Muscle layer of colon (tissue), 2 donors: ENCODE results near the gene RAB23.
"Not testable (repeated sequence)": the region's sequence is repeated elsewhere in the genome, so short reads cannot be mapped to it uniquely, and the experiment has no call there.

Source experiments
- H3K27ac ChIP-seq: one replicate; pipeline ENCODE4 v1.7.0; 2013; ENCODE audit warnings: low read depth, mild to moderate bottlenecking, low read length, moderate library complexity
- H3K27me3 ChIP-seq, 2 donors: one replicate each; pipeline ENCODE4 v1.7.0; 2013; ENCODE audit warnings: low read length in 2 of 2, mild to moderate bottlenecking in 2 of 2; ENCODE audit not compliant: insufficient read depth in 2 of 2, control insufficient read depth in 1 of 2
- H3K36me3 ChIP-seq: one replicate; pipeline ENCODE4 v1.7.0; 2013; ENCODE audit warnings: mild to moderate bottlenecking, low read length; ENCODE audit not compliant: insufficient read depth
- H3K4me1 ChIP-seq: one replicate; pipeline ENCODE4 v1.7.0; 2013; ENCODE audit warnings: mild to moderate bottlenecking, low read length; ENCODE audit not compliant: insufficient read depth
- H3K4me3 ChIP-seq, 2 donors: one replicate each; pipeline ENCODE4 v1.7.0; 2013; ENCODE audit warnings: low read length in 2 of 2, low read depth in 1 of 2, mild to moderate bottlenecking in 1 of 2, moderate library complexity in 1 of 2
- H3K9ac ChIP-seq: one replicate; pipeline ENCODE4 v1.7.0; 2013; ENCODE audit warnings: low read length
- H3K9me3 ChIP-seq: one replicate; pipeline ENCODE4 v1.7.0; 2013; ENCODE audit warnings: mild to moderate bottlenecking, low read length
- donor health status: abdominal sarcoma.
- donor health status: Adenocarcinoma of cecum.

RAB23 gene

DNA sequence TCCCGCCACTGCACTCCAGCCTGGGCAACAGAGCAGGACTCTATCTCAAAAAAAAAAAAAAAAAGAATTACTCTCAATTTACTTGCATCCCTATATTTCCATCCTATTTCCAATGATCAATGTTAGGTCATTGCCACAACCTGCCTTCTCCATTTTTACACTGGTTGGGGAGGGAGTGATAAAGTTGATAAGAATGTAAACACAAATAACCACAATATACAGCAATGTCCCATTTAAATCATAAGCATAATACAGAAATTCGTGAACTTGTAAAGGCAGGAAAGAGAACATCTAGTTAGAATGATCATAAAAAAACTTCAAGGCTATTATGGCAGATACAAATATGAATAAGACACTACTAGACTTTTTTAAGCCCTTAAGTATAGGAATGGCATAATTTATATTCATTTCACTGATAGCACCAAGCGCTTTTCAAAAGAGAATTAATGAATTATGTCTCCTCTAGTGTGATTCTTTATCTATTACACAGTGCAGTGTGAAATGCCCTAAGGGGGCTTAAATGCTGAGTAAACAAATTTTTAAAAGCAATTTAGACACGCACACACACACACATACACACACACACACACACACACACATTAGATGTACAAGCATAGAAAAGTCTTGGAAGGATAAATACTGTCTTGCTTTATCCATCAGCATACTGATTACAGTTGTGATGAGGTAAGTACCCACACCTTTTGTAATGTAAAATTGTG, 33.5 kb upstream of the RAB23 start:
- no peak overlapping the region for H3K9ac ChIP-seq
- H3K4me3 ChIP-seq: no peak overlapping the region
- H3K27me3 ChIP-seq: no peaks in the 10 kb centered on the region
- peak overlapping the region; percentile 66 for H3K27ac ChIP-seq
- peaks cover 69% of the 10 kb centered on the region for H3K4me1 ChIP-seq
- no peaks in the 10 kb centered on the region for H3K9me3 ChIP-seq
- no peaks in the 10 kb centered on the region for H3K36me3 ChIP-seq

DNA sequence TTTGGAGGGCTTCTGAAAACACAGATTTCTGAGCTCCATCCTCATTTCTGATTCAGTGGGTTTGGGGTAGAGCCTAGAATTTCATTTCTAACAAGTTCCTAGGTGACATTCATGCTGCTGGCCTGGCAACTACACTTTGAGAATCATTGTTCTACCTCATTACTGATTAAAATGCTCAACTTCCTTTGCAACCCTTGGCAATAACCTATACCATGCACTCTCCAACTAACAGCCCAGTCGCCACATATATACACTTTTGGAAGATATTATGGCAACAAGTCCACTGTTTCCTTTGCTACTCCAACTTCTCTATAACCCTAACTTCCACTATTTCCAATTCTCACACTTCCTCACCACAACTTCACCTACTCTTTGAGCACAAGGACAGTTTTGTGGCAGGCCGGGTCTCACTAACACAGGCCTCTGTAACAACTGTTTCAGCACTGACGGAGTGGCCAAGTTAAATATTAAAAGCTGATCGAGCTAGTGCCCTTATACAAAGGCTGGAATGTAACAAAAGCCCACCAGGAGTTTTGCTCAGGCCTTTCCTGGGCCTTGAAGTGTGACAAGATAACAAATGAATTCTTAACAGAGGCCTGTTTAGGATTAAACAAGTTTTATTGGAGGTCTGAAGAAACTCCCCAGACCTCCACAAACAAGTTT, 32.1 kb upstream of the RAB23 start:
- peak overlapping the region; percentile 92 for H3K27ac ChIP-seq
- no peaks in the 10 kb centered on the region for H3K36me3 ChIP-seq
- no peaks in the 10 kb centered on the region for H3K9me3 ChIP-seq
- no peak overlapping the region for H3K4me3 ChIP-seq
- peaks cover 62% of the 10 kb centered on the region for H3K4me1 ChIP-seq
- H3K27me3 ChIP-seq: no peaks in the 10 kb centered on the region
- H3K9ac ChIP-seq: no peak overlapping the region

GRCh38 chr6:57252975-57253374, 30.9 kb upstream of the RAB23 start:
- Histone ChIP-seq H3K27me3 (no peaks in the 10 kb centered on the region), H3K9ac (no peak overlapping the region), H3K27ac (peak overlapping the region; percentile 92), H3K4me1 (peaks cover 61% of the 10 kb centered on the region), H3K4me3 (no peak overlapping the region), H3K9me3 (no peaks in the 10 kb centered on the region), H3K36me3 (no peaks in the 10 kb centered on the region)

- H3K4me1 ChIP-seq: peaks cover 60% of the 10 kb centered on the region
- H3K9ac ChIP-seq: no peak overlapping the region
- no peaks in the 10 kb centered on the region for H3K27me3 ChIP-seq
- H3K4me3 ChIP-seq: no peak overlapping the region
- H3K27ac ChIP-seq: peak overlapping the region; percentile 92
- no peaks in the 10 kb centered on the region for H3K36me3 ChIP-seq
- no peaks in the 10 kb centered on the region for H3K9me3 ChIP-seq
Measured at GRCh38 chr6:57252137-57252536, 30.0 kb upstream of the RAB23 start.

- no peaks in the 10 kb centered on the region for H3K27me3 ChIP-seq
- no peaks in the 10 kb centered on the region for H3K36me3 ChIP-seq
- no peak overlapping the region for H3K9ac ChIP-seq
- H3K27ac ChIP-seq: no peak overlapping the region
- no peaks in the 10 kb centered on the region for H3K9me3 ChIP-seq
- no peak overlapping the region for H3K4me3 ChIP-seq
- peaks cover 45% of the 10 kb centered on the region for H3K4me1 ChIP-seq
Measured at GRCh38 chr6:57250348-57250747, 28.2 kb upstream of the RAB23 start.

GRCh38 chr6:57248311-57248895, 26.3 kb upstream of the RAB23 start:
- Histone ChIP-seq H3K27ac (no peak overlapping the region), H3K36me3 (no peaks in the 10 kb centered on the region), H3K9ac (no peak overlapping the region), H3K9me3 (no peaks in the 10 kb centered on the region), H3K27me3 (no peaks in the 10 kb centered on the region), H3K4me1 (peaks cover 29% of the 10 kb centered on the region), H3K4me3 (no peak overlapping the region)

- Histone ChIP-seq H3K27ac (no peak overlapping the region), H3K27me3 (no peaks in the 10 kb centered on the region), H3K36me3 (no peaks in the 10 kb centered on the region), H3K9ac (no peak overlapping the region), H3K9me3 (no peaks in the 10 kb centered on the region), H3K4me3 (no peak overlapping the region), H3K4me1 (peaks cover 28% of the 10 kb centered on the region)
Measured at GRCh38 chr6:57247603-57248002, 25.5 kb upstream of the RAB23 start.

- Histone ChIP-seq H3K36me3 (no peaks in the 10 kb centered on the region), H3K27ac (no peak overlapping the region)
Measured at GRCh38 chr6:57246307-57246706, 24.2 kb upstream of the RAB23 start.

GRCh38 chr6:57243954-57244353, 21.8 kb upstream of the RAB23 start:
- H3K9me3 ChIP-seq: no peaks in the 10 kb centered on the region
- peaks cover 21% of the 10 kb centered on the region for H3K4me1 ChIP-seq
- no peak overlapping the region for H3K9ac ChIP-seq
- no peaks in the 10 kb centered on the region for H3K27me3 ChIP-seq
- no peak overlapping the region for H3K27ac ChIP-seq
- no peaks in the 10 kb centered on the region for H3K36me3 ChIP-seq
- no peak overlapping the region for H3K4me3 ChIP-seq

More at GRCh38 chr6:57246307-57246706, 24.2 kb upstream of the RAB23 start:
- no peaks in the 10 kb centered on the region for H3K9me3 ChIP-seq
- H3K4me3 ChIP-seq: no peak overlapping the region
- H3K9ac ChIP-seq: no peak overlapping the region
- no peaks in the 10 kb centered on the region for H3K27me3 ChIP-seq
- H3K4me1 ChIP-seq: peaks cover 21% of the 10 kb centered on the region

GRCh38 chr6:57243526-57243925, 21.4 kb upstream of the RAB23 start:
- H3K36me3 ChIP-seq, H3K9me3 ChIP-seq, H3K9ac ChIP-seq, H3K27ac ChIP-seq, H3K4me3 ChIP-seq, H3K27me3 ChIP-seq: not testable (repeated sequence)
- peaks cover 19% of the 10 kb centered on the region for H3K4me1 ChIP-seq

GRCh38 chr6:57242505-57242904, 20.4 kb upstream of the RAB23 start:
- no peak overlapping the region for H3K4me3 ChIP-seq
- H3K4me1 ChIP-seq: peaks cover 11% of the 10 kb centered on the region
- no peaks in the 10 kb centered on the region for H3K36me3 ChIP-seq
- no peak overlapping the region for H3K27ac ChIP-seq
- H3K9me3 ChIP-seq: no peaks in the 10 kb centered on the region
- no peak overlapping the region for H3K9ac ChIP-seq
- no peaks in the 10 kb centered on the region for H3K27me3 ChIP-seq
